ENCODE measurements around the gene PREPL.

GRCh38 chr2:44333994-44334393, 27.3 kb downstream of the PREPL start:
- TF ChIP-seq POLR2A (IDR thresholded peaks at IDR 0.05; ENCODE audit: low read depth, low read length) (no peak), MYC (IDR thresholded peaks at IDR 0.05; ENCODE audit: low read depth, low read length) (no peak), POLR2AphosphoS5 (IDR thresholded peaks at IDR 0.05; ENCODE audit: insufficient read depth, low read depth, low read length) (no peak), EZH2 (IDR thresholded peaks at IDR 0.05; ENCODE audit: borderline replicate concordance, low read depth, low read length, severe bottlenecking) (no peak), JUN (IDR thresholded peaks at IDR 0.05; ENCODE audit: borderline replicate concordance, insufficient read depth, insufficient read length, low read depth) (no peak), CTCF (IDR thresholded peaks at IDR 0.05; ENCODE audit: extremely low read depth in 1 of 2, insufficient read depth in 1 of 2, low read depth in 1 of 2, low read length in 2 of 2) (no peak), MAX (IDR thresholded peaks at IDR 0.05; ENCODE audit: insufficient read depth, insufficient read length) (no peak), FOS (IDR thresholded peaks at IDR 0.05; ENCODE audit: borderline replicate concordance, insufficient read depth, low read length) (no peak), GATA2 (IDR thresholded peaks at IDR 0.05; ENCODE audit: insufficient read depth, insufficient read length, low read depth, low read length) (no peak)

Measured in endothelial cell of umbilical vein (primary cell).